HepG2 (cell line): Measurements from ENCODE around the gene FAM117B. TPM values are rescaled to one million over a fixed set of nuclear protein-coding genes. Genes with fewer than 3 reads are reported as not detected.

Experiments used
- ATAC-seq: fragments of 200-7000 bp; cut with Tn5 transposase; 3 replicates; pipeline ENCODE4 v1.9.1; 2020; ENCODE audit warnings: mild to moderate bottlenecking, moderate library complexity
- BruUV-seq: library from RNA; stranded (reverse); fragments of 400-500 nt; replicated peaks from 2 replicates; lab custom pipeline; 2021; lab: Mats Ljungman, UMichigan
- CTCF ChIA-PET: fragments of 300-600 bp; formaldehyde crosslinking; extraction: SDS; loops from one replicate; lab custom pipeline; 2021; ENCODE audit warnings: low total read pairs, inconsistent platforms, low intra/inter-chr PET ratio; lab: Yijun Ruan, JAX
- POLR2A ChIA-PET: fragments of 350-600 bp; sonication (Branson Sonifier 250); formaldehyde crosslinking; loops from one replicate; lab custom pipeline; 2020; ENCODE audit warnings: antibody characterized with exemption, inconsistent platforms; lab: Yijun Ruan, JAX
- DNase-seq: peaks from one replicate; pipeline ENCODE4 v3.0.0-alpha.2; 2015; ENCODE audit warnings: low spot score
- FAIRE-seq: peaks from 3 replicates; lab custom pipeline; 2011; peaks lifted over from hg19 to GRCh38; lab: Jason Lieb, UNC
- H2AFZ ChIP-seq: one replicate; pipeline ENCODE4 v1.6.1; 2011; ENCODE audit warnings: low read length, inconsistent platforms
- H3K27ac ChIP-seq: fragments of 300-600 bp; 3 replicates; pipeline ENCODE4 v1.8.0; 2011; ENCODE audit warnings: mixed run types, mild to moderate bottlenecking, mixed read lengths, low read length, inconsistent platforms; ENCODE audit not compliant: insufficient read depth; ENCODE audit errors: extremely low read length
- H3K27me3 ChIP-seq, 2 experiments: fragments of 200-600 bp in 1 of 2; 2 replicates in 1 of 2; 3 replicates in 1 of 2; pipeline versions ENCODE4 v1.6.0 to v1.8.0; 2011; ENCODE audit warnings: low read length in 2 of 2, mild to moderate bottlenecking in 2 of 2, moderate library complexity in 2 of 2, inconsistent platforms in 1 of 2; ENCODE audit not compliant: insufficient read depth in 2 of 2, control insufficient read depth in 1 of 2
- H3K36me3 ChIP-seq, 2 experiments: fragments of 200-600 bp in 1 of 2; replicated peaks in 1 of 2; 2 replicates in 1 of 2; 3 replicates in 1 of 2; pipeline versions ENCODE4 v1.5.1 to v1.8.0; 2011; ENCODE audit warnings: low read length in 2 of 2, inconsistent platforms in 1 of 2; ENCODE audit not compliant: insufficient read depth in 2 of 2, control insufficient read depth in 1 of 2
- H3K4me1 ChIP-seq: 2 replicates; pipeline ENCODE4 v1.5.1; 2012; ENCODE audit warnings: low read length, inconsistent platforms; ENCODE audit not compliant: insufficient read depth
- H3K4me2 ChIP-seq: 2 replicates; pipeline ENCODE4 v1.6.0; 2011; ENCODE audit warnings: low read depth, low read length, inconsistent platforms
- H3K4me3 ChIP-seq, 3 experiments: fragments of 200-600 bp in 1 of 3; sonication (generic), shearing (Covaris generic) in 1 of 3; replicated peaks in 1 of 3; 2 replicates each; pipeline ENCODE4 v1.5.1; 2011 to 2016; ENCODE audit warnings: low read length in 3 of 3, inconsistent platforms in 2 of 3, low read depth in 2 of 3, mild to moderate bottlenecking in 2 of 3, control low read depth in 1 of 3, mixed read lengths in 1 of 3; ENCODE audit not compliant: insufficient read depth in 1 of 3
- H3K79me2 ChIP-seq: one replicate; pipeline ENCODE4 v1.6.1; 2011; ENCODE audit warnings: low read length, inconsistent platforms; ENCODE audit not compliant: insufficient read depth
- H3K9ac ChIP-seq: 2 replicates; pipeline ENCODE4 v1.6.0; 2011; ENCODE audit warnings: mild to moderate bottlenecking, low read depth, low read length, inconsistent platforms; ENCODE audit not compliant: insufficient read depth
- H3K9me3 ChIP-seq: 2 replicates; pipeline ENCODE4 v1.5.1; 2012; ENCODE audit warnings: mild to moderate bottlenecking, low read length
- H4K20me1 ChIP-seq: 2 replicates; pipeline ENCODE4 v1.6.0; 2011; ENCODE audit warnings: inconsistent platforms, mild to moderate bottlenecking, low read length, moderate library complexity; ENCODE audit not compliant: insufficient read depth
- ARHGAP35 ChIP-seq: sonication (generic); formaldehyde crosslinking; IDR thresholded peaks from 2 replicates; pipeline ENCODE4 v1.9.0; 2022; ENCODE audit warnings: mild to moderate bottlenecking, inconsistent platforms, moderate library complexity, missing genetic modification reagents, borderline replicate concordance
- BORCS8-MEF2B ChIP-seq: sonication (generic); formaldehyde crosslinking; IDR thresholded peaks from 2 replicates; pipeline ENCODE4 v1.8.0; 2022; ENCODE audit warnings: mild to moderate bottlenecking, missing genetic modification reagents
- HNRNPUL1 ChIP-seq: fragments of 200-400 bp; formaldehyde crosslinking; IDR thresholded peaks from 2 replicates; pipeline ENCODE4 v1.6.1; 2017; ENCODE audit warnings: low read depth, mild to moderate bottlenecking, low read length, moderate library complexity
- MATR3 ChIP-seq: sonication (generic); formaldehyde crosslinking; IDR thresholded peaks from 2 replicates; pipeline ENCODE4 v1.4.0; 2020; ENCODE audit warnings: missing genetic modification reagents
- MXD3 ChIP-seq: IDR thresholded peaks from 2 replicates; pipeline ENCODE4 v1.6.1; 2016; ENCODE audit warnings: mild to moderate bottlenecking, missing biosample characterization, missing genetic modification reagents
- RXRB ChIP-seq: IDR thresholded peaks from 2 replicates; pipeline ENCODE4 v1.6.1; 2016; ENCODE audit warnings: borderline replicate concordance, missing genetic modification reagents, missing compliant biosample characterization
- SIX4 ChIP-seq: sonication (generic); formaldehyde crosslinking; IDR thresholded peaks from 2 replicates; pipeline ENCODE4 v1.4.0; 2020; ENCODE audit warnings: missing genetic modification reagents
- SRSF9 ChIP-seq: fragments of 200-400 bp; formaldehyde crosslinking; IDR thresholded peaks from 2 replicates; pipeline ENCODE4 v1.6.1; 2018; ENCODE audit warnings: borderline replicate concordance, mild to moderate bottlenecking, low read depth, low read length; ENCODE audit not compliant: insufficient read depth, poor library complexity, severe bottlenecking
- TFAP4 ChIP-seq: sonication (generic); IDR thresholded peaks from 2 replicates; pipeline ENCODE4 v1.6.1; 2016; ENCODE audit warnings: low read depth, borderline replicate concordance
- ZNF234 ChIP-seq: sonication (generic); formaldehyde crosslinking; conservative IDR thresholded peaks from 2 replicates; pipeline ENCODE4 v1.5.1; 2020; ENCODE audit warnings: mild to moderate bottlenecking, missing genetic modification reagents
- WGBS: methylation state at CpG from one replicate; pipeline ENCODE4 v1.1.6; 2017; ENCODE audit warnings: low lambda C conversion rate; 5-methylcytosine and 5-hydroxymethylcytosine counted together
- in situ Hi-C: cut with HindIII; loops from 2 replicates; pipeline ENCODE4 v1.10.0; 2017; ENCODE audit warnings: low pct_unique_long_range_greater_than_20kb; ENCODE audit not compliant: extremely low pct_ligation_motif_present
- intact Hi-C: fragments of 100-400 bp; cut with micrococcal nuclease; formaldehyde crosslinking; loops from one replicate; pipeline ENCODE4 v1.10.0; 2022; ENCODE audit not compliant: unreplicated experiment
- polyA plus RNA-seq, 8 experiments: library from polyadenylated mRNA; depleted of rRNA in 3 of 8; stranded (reverse) in 7 of 8; unstranded in 1 of 8; fragments of >200 nt; fragmentation: Illumina TruSeq in 4 of 8; extraction: Trizol in 4 of 8; gene quantifications; 2 replicates each; pipeline versions ENCODE4 v1.2.1 to v1.2.3, GENCODE V29; 2011 to 2016; ENCODE audit warnings: low read depth in 4 of 8, missing spikeins in 1 of 8, mixed read lengths in 1 of 8; ENCODE audit not compliant: insufficient read depth in 1 of 8
- total RNA-seq, 5 experiments: library from RNA; depleted of rRNA; stranded (reverse); fragments of >200 nt; fragmentation: Illumina TruSeq; extraction: Trizol; gene quantifications; 2 replicates each; pipeline ENCODE4 v1.2.3, GENCODE V29; 2016; ENCODE audit warnings: low read depth in 1 of 5
- TF ChIP-seq, protein P1 (sequence below): sonication (generic); formaldehyde crosslinking; IDR thresholded peaks from 2 replicates; pipeline ENCODE4 v1.4.0; 2020; ENCODE audit warnings: mild to moderate bottlenecking, missing genetic modification reagents
- TF ChIP-seq, protein P2 (sequence below): sonication (generic); formaldehyde crosslinking; IDR thresholded peaks from 2 replicates; pipeline ENCODE4 v1.5.0; 2020; ENCODE audit warnings: mild to moderate bottlenecking, missing genetic modification reagents

FAM117B gene
- total and polyA plus RNA-seq, 2 of the 13 experiments (the other 11 are each of a cell fraction or from before 2014, with no cell fraction given), result 5.8 to 11.0 TPM

DNA sequence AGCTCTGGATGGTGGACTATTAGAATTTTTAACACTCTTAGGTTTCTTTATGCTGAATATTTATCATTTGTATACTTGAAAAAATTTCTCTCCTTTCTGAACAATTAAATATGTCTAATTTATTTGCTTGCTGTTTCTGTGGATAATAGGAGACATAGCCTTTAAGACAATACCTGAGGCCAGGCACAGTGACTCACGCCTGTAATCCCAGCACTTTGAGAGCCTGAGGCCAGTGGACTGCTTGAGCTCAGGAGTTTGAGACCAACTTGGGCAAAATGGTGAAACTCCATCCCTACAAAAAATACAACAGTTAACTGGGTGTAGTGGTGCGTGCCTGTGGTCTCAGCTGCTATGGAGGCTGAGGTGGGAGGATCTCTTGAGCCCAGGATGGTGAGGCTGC lies 54.7 kb downstream of the FAM117B start:
- Histone ChIP-seq H3K4me3 (no peak overlapping the region), H3K4me2 (no peak overlapping the region), H3K36me3 (peaks cover 0 to 2% of the 10 kb centered on the region in 2 experiments; a peak in 3 of 5 replicates), H2AFZ (no peak overlapping the region), H3K79me2 (peaks cover 30% of the 10 kb centered on the region), H3K27ac (no peak overlapping the region), H3K9ac (no peak overlapping the region), H3K4me1 (peaks cover 16% of the 10 kb centered on the region), H3K9me3 (no peaks in the 10 kb centered on the region), H4K20me1 (peaks cover 5% of the 10 kb centered on the region), H3K27me3 (no peaks in the 10 kb centered on the region)
- WGBS, result 97% methylated on average over 2 of the region's 2 CpGs
- TF ChIP-seq MATR3, result no peak
- TF ChIP-seq, protein P1, sequence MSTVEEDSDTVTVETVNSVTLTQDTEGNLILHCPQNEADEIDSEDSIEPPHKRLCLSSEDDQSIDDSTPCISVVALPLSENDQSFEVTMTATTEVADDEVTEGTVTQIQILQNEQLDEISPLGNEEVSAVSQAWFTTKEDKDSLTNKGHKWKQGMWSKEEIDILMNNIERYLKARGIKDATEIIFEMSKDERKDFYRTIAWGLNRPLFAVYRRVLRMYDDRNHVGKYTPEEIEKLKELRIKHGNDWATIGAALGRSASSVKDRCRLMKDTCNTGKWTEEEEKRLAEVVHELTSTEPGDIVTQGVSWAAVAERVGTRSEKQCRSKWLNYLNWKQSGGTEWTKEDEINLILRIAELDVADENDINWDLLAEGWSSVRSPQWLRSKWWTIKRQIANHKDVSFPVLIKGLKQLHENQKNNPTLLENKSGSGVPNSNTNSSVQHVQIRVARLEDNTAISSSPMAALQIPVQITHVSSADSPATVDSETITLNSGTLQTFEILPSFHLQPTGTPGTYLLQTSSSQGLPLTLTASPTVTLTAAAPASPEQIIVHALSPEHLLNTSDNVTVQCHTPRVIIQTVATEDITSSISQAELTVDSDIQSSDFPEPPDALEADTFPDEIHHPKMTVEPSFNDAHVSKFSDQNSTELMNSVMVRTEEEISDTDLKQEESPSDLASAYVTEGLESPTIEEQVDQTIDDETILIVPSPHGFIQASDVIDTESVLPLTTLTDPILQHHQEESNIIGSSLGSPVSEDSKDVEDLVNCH, result no peak
- TF ChIP-seq, protein P2, sequence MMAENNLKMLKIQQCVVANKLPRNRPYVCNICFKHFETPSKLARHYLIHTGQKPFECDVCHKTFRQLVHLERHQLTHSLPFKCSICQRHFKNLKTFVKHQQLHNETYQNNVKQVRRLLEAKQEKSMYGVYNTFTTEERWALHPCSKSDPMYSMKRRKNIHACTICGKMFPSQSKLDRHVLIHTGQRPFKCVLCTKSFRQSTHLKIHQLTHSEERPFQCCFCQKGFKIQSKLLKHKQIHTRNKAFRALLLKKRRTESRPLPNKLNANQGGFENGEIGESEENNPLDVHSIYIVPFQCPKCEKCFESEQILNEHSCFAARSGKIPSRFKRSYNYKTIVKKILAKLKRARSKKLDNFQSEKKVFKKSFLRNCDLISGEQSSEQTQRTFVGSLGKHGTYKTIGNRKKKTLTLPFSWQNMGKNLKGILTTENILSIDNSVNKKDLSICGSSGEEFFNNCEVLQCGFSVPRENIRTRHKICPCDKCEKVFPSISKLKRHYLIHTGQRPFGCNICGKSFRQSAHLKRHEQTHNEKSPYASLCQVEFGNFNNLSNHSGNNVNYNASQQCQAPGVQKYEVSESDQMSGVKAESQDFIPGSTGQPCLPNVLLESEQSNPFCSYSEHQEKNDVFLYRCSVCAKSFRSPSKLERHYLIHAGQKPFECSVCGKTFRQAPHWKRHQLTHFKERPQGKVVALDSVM (CRISPR knock-in tag), result peak; percentile 66
- ATAC-seq (no peak), DNase-seq (no peak), FAIRE-seq (no peak)
- ChIA-PET CTCF (no interaction called here), POLR2A (no interaction called here)
- no TSS peak for BruUV-seq
- intact Hi-C loops, result no loop called here
- in situ Hi-C loops, result no loop called here

DNA sequence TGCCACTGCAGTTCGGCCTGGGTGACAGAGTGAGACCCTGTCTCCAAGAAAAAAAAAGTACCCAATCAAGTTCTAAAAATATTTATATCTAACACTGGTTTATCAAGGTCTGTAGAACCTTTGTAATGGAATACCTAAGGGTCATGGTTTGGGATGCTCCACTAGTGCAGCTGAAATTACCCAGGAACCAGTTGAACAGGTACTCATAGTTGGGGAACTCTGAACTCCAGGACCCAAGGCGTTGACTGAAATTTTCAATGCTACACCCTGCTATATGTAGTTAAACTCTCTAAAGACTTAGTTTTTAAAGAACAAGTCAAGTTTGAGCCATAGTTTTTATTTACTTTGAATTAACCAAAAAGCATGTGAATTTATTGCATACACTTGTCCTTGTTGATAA lies 55.1 kb downstream of the FAM117B start:
- Histone ChIP-seq H4K20me1 (peaks cover 5% of the 10 kb centered on the region), H2AFZ (no peak overlapping the region), H3K9me3 (no peaks in the 10 kb centered on the region), H3K27me3 (no peaks in the 10 kb centered on the region), H3K4me1 (peaks cover 16% of the 10 kb centered on the region), H3K36me3 (peaks cover 0 to 2% of the 10 kb centered on the region in 2 experiments; a peak in 3 of 5 replicates), H3K79me2 (peaks cover 31% of the 10 kb centered on the region), H3K27ac (no peak overlapping the region), H3K4me2 (no peak overlapping the region), H3K4me3 (no peak overlapping the region), H3K9ac (no peak overlapping the region)
- in situ Hi-C loops (no loop called here), intact Hi-C loops (no loop called here)
- ChIA-PET POLR2A (no interaction called here), CTCF (no interaction called here)
- FAIRE-seq (no peak), ATAC-seq (no peak), DNase-seq (no peak)
- 97% methylated on average over 2 of the region's 2 CpGs for WGBS
- BruUV-seq, result no TSS peak
- no peak for TF ChIP-seq MXD3 (CRISPR knock-in tag)
- TF ChIP-seq ZNF234 (CRISPR knock-in tag), result no peak
- no peak for TF ChIP-seq SRSF9
- no peak for TF ChIP-seq BORCS8-MEF2B (CRISPR knock-in tag)
- TF ChIP-seq ARHGAP35 (CRISPR knock-in tag), result no peak
- no peak for TF ChIP-seq RXRB (CRISPR knock-in tag)
- no peak for TF ChIP-seq TFAP4
- TF ChIP-seq HNRNPUL1, result no peak
- no peak for TF ChIP-seq SIX4 (CRISPR knock-in tag)
